IMR-90 (cell line): ENCODE measurements around the gene PTPN22.

Experiments
- BHLHE40 ChIP-seq: fragments of 150-350 bp; IDR thresholded peaks from 2 replicates; pipeline ENCODE4 v1.6.1; 2016; ENCODE audit warnings: mild to moderate bottlenecking, low read depth, low read length
- CTCF ChIP-seq: conservative IDR thresholded peaks from 2 replicates; pipeline ENCODE4 v1.5.1; 2012; ENCODE audit warnings: mild to moderate bottlenecking, low read depth, low read length, improper control_type of control experiment
- POLR2A ChIP-seq: IDR thresholded peaks from 2 replicates; pipeline ENCODE4 v1.6.1; 2012; ENCODE audit warnings: mild to moderate bottlenecking, low read depth, low read length
- RAD21 ChIP-seq: IDR thresholded peaks from 2 replicates; pipeline ENCODE4 v1.6.1; 2012; ENCODE audit warnings: low read length, improper control_type of control experiment
- SMC3 ChIP-seq: fragments of 150-350 bp; IDR thresholded peaks from 2 replicates; pipeline ENCODE4 v1.6.1; 2016; ENCODE audit warnings: low read depth, mild to moderate bottlenecking, antibody characterized with exemption, low read length, moderate library complexity

GRCh38 chr1:113818578-113818977 lies 52.9 kb downstream of the PTPN22 start:
- TF ChIP-seq CTCF (no peak), BHLHE40 (no peak), POLR2A (no peak), RAD21 (no peak), SMC3 (no peak)
